Endothelial cell of umbilical vein (primary cell): ENCODE measurements around the gene GLRA2. TPM values are rescaled to one million over a fixed set of nuclear protein-coding genes. Genes with fewer than 3 reads are reported as not detected.

Source experiments
- BruUV-seq: library from RNA; stranded (reverse); fragments of 400-500 nt; replicated peaks from 2 replicates; lab custom pipeline; 2021; lab: Mats Ljungman, UMichigan
- CTCF ChIA-PET: fragments of 300-600, 350-600 bp; sonication (Branson Sonifier 250); formaldehyde crosslinking; loops from one replicate; lab custom pipeline; 2021; ENCODE audit warnings: antibody characterized with exemption, inconsistent platforms; lab: Charles Lee
- POLR2A ChIA-PET: fragments of 300-600, 350-600 bp; sonication (Branson Sonifier 250); formaldehyde crosslinking; loops from one replicate; lab custom pipeline; 2021; ENCODE audit warnings: antibody characterized with exemption, inconsistent platforms; lab: Charles Lee
- DNase-seq: peaks from one replicate; pipeline ENCODE4 v3.0.0-alpha.2; 2011; ENCODE audit warnings: low read depth, low spot score
- FAIRE-seq: peaks from 2 replicates; lab custom pipeline; 2011; peaks lifted over from hg19 to GRCh38; lab: Jason Lieb, UNC
- H2AFZ ChIP-seq: 2 replicates; pipeline ENCODE4 v1.6.0; 2012; ENCODE audit warnings: low read depth, low read length, control low read depth, inconsistent platforms
- H3K27ac ChIP-seq: 2 replicates; pipeline ENCODE4 v1.5.1; 2011; ENCODE audit warnings: low read depth, mild to moderate bottlenecking, control low read depth, low read length, moderate library complexity; ENCODE audit not compliant: insufficient read depth
- H3K27me3 ChIP-seq, 2 experiments: 2 replicates each; pipeline versions ENCODE4 v1.6.0 to v1.6.1; 2011; ENCODE audit warnings: low read length in 2 of 2, mixed read lengths in 1 of 2; ENCODE audit not compliant: control insufficient read depth in 2 of 2, insufficient read depth in 2 of 2
- H3K36me3 ChIP-seq, 2 experiments: 2 replicates in 1 of 2; 3 replicates in 1 of 2; pipeline ENCODE4 v1.5.1; 2011; ENCODE audit warnings: low read length in 2 of 2, mild to moderate bottlenecking in 1 of 2, moderate library complexity in 1 of 2; ENCODE audit not compliant: control insufficient read depth in 2 of 2, insufficient read depth in 2 of 2; ENCODE audit errors: extremely low read depth in 1 of 2
- H3K4me1 ChIP-seq: 3 replicates; pipeline ENCODE4 v1.5.1; 2011; ENCODE audit warnings: mild to moderate bottlenecking, low read length; ENCODE audit not compliant: control insufficient read depth, insufficient read depth; ENCODE audit errors: extremely low read depth
- H3K4me2 ChIP-seq: 2 replicates; pipeline ENCODE4 v1.6.1; 2011; ENCODE audit warnings: low read length, control low read depth, mixed read lengths; ENCODE audit not compliant: insufficient read depth
- H3K4me3 ChIP-seq, 3 experiments: fragments of 200-600 bp in 1 of 3; sonication (generic), shearing (Covaris generic) in 1 of 3; replicated peaks in 1 of 3; 2 replicates each; pipeline ENCODE4 v1.5.1; 2011 to 2016; ENCODE audit warnings: control low read depth in 3 of 3, low read length in 3 of 3, mild to moderate bottlenecking in 2 of 3, inconsistent platforms in 1 of 3, low read depth in 1 of 3, moderate library complexity in 1 of 3; ENCODE audit not compliant: insufficient read depth in 1 of 3
- H3K79me2 ChIP-seq: 2 replicates; pipeline ENCODE4 v1.6.0; 2012; ENCODE audit warnings: low read length, inconsistent platforms; ENCODE audit not compliant: control insufficient read depth, insufficient read depth
- H3K9ac ChIP-seq: replicated peaks from 2 replicates; pipeline ENCODE3; 2011; ENCODE audit warnings: low read length, control low read depth; ENCODE audit not compliant: insufficient read depth; ENCODE audit errors: extremely low read depth
- H3K9me1 ChIP-seq: replicated peaks from 3 replicates; pipeline ENCODE4 v1.6.0; 2011; ENCODE audit warnings: mild to moderate bottlenecking, low read length; ENCODE audit not compliant: control insufficient read depth, insufficient read depth; ENCODE audit errors: extremely low read depth
- H3K9me3 ChIP-seq: replicated peaks from 2 replicates; pipeline ENCODE4 v1.5.1; 2012; ENCODE audit warnings: low read length, inconsistent platforms; ENCODE audit not compliant: control insufficient read depth, insufficient read depth
- H4K20me1 ChIP-seq: replicated peaks from 2 replicates; pipeline ENCODE3; 2011; ENCODE audit warnings: mild to moderate bottlenecking, low read length; ENCODE audit not compliant: control insufficient read depth, insufficient read depth; ENCODE audit errors: extremely low read depth
- CTCF ChIP-seq, 2 donors: IDR thresholded peaks; 1 replicate in 1 of 2; 2 replicates in 1 of 2; pipeline ENCODE4 v1.5.1; 2011; ENCODE audit warnings: low read length in 2 of 2, mild to moderate bottlenecking in 2 of 2, moderate library complexity in 2 of 2, control low read depth in 1 of 2, inconsistent platforms in 1 of 2, low read depth in 1 of 2; ENCODE audit not compliant: insufficient read depth in 1 of 2; ENCODE audit errors: extremely low read depth in 1 of 2
- EZH2 ChIP-seq: IDR thresholded peaks from 2 replicates; pipeline ENCODE4 v1.6.1; 2012; ENCODE audit warnings: borderline replicate concordance, low read depth, mild to moderate bottlenecking, moderate library complexity, low read length, inconsistent platforms; ENCODE audit not compliant: severe bottlenecking
- FOS ChIP-seq: IDR thresholded peaks from 2 replicates; pipeline ENCODE4 v1.6.1; 2011; ENCODE audit warnings: mild to moderate bottlenecking, low read length, moderate library complexity, borderline replicate concordance; ENCODE audit not compliant: insufficient read depth
- GATA2 ChIP-seq: IDR thresholded peaks from 2 replicates; pipeline ENCODE4 v1.7.0; 2011; ENCODE audit warnings: low read depth, mild to moderate bottlenecking, moderate library complexity, mixed read lengths, low read length; ENCODE audit not compliant: insufficient read length, insufficient read depth
- JUN ChIP-seq: IDR thresholded peaks from 2 replicates; pipeline ENCODE4 v1.6.1; 2011; ENCODE audit warnings: borderline replicate concordance, low read depth; ENCODE audit not compliant: insufficient read length, insufficient read depth
- MAX ChIP-seq: IDR thresholded peaks from 2 replicates; pipeline ENCODE4 v1.6.1; 2011; ENCODE audit not compliant: insufficient read depth, insufficient read length
- MYC ChIP-seq: IDR thresholded peaks from one replicate; pipeline ENCODE4 v1.6.1; 2011; ENCODE audit warnings: mild to moderate bottlenecking, low read depth, low read length
- POLR2A ChIP-seq: IDR thresholded peaks from 2 replicates; pipeline ENCODE4 v1.6.1; 2012; ENCODE audit warnings: low read depth, mild to moderate bottlenecking, control low read depth, low read length
- POLR2AphosphoS5 ChIP-seq: IDR thresholded peaks from 2 replicates; pipeline ENCODE4 v1.6.1; 2012; ENCODE audit warnings: low read depth, mild to moderate bottlenecking, control low read depth, low read length, moderate library complexity; ENCODE audit not compliant: insufficient read depth
- dilution Hi-C: fragments of 300-500 bp; cut with MboI; formaldehyde crosslinking; loops from one replicate; pipeline ENCODE4 v1.15.0; 2019; ENCODE audit warnings: low sequenced_read_pairs; ENCODE audit not compliant: extremely low pct_ligation_motif_present
- intact Hi-C: fragments of 100-400 bp; cut with micrococcal nuclease; formaldehyde crosslinking; loops from one replicate; pipeline ENCODE4 v1.10.0; 2022
- polyA plus RNA-seq, 4 experiments: library from polyadenylated mRNA; depleted of rRNA in 3 of 4; stranded (reverse) in 3 of 4; unstranded in 1 of 4; fragments of >200 nt; gene quantifications; 2 replicates each; pipeline versions ENCODE4 v1.2.1 to v1.2.3, GENCODE V29; 2011 to 2012; ENCODE audit warnings: missing spikeins in 1 of 4
- total RNA-seq: library from RNA; stranded (reverse); gene quantifications from 2 replicates; pipeline ENCODE4 v1.2.3, GENCODE V29; 2021

Gene GLRA2
- total and polyA plus RNA-seq, 2 donors (not counting 3 experiments of a cell fraction or from before 2014, with no cell fraction given), result not detected

GRCh38 chrX:14508025-14508690 is 21.2 kb upstream of the GLRA2 start:
- H3K4me1 ChIP-seq, result no peaks in the 10 kb centered on the region
- no TSS peak for BruUV-seq
- no peaks in the 10 kb centered on the region for H3K9me1 ChIP-seq
- TF ChIP-seq MYC (no peak), FOS (no peak), GATA2 (no peak), EZH2 (no peak), CTCF (IDR thresholded peaks at IDR 0.05; ENCODE audit: extremely low read depth in 1 of 2, insufficient read depth in 1 of 2, low read depth in 1 of 2, low read length in 2 of 2) (no peak), POLR2AphosphoS5 (no peak), JUN (no peak), MAX (no peak), POLR2A (no peak)
- no peaks in the 10 kb centered on the region for H3K36me3 ChIP-seq
- H3K27me3 ChIP-seq, result no peaks in the 10 kb centered on the region
- no peak overlapping the region for H2AFZ ChIP-seq
- FAIRE-seq (peak; percentile 64), DNase-seq (no peak)
- ChIA-PET CTCF (no interaction called here), POLR2A (no interaction called here)
- dilution Hi-C loops (no loop called here), intact Hi-C loops (no loop called here)
- H4K20me1 ChIP-seq, result no peaks in the 10 kb centered on the region
- H3K4me3 ChIP-seq, result no peak overlapping the region
- no peaks in the 10 kb centered on the region for H3K79me2 ChIP-seq
- H3K9ac ChIP-seq, result no peak overlapping the region
- H3K4me2 ChIP-seq, result no peak overlapping the region
- no peaks in the 10 kb centered on the region for H3K9me3 ChIP-seq
- H3K27ac ChIP-seq, result no peak overlapping the region
